IPS-11a (cell line): ENCODE data around the gene HHIPL1.

Source experiments
- H3K4me3 ChIP-seq: one replicate; pipeline ENCODE4 v1.5.1; 2013; ENCODE audit warnings: low read depth, low read length, control low read depth

HHIPL1 gene

DNA sequence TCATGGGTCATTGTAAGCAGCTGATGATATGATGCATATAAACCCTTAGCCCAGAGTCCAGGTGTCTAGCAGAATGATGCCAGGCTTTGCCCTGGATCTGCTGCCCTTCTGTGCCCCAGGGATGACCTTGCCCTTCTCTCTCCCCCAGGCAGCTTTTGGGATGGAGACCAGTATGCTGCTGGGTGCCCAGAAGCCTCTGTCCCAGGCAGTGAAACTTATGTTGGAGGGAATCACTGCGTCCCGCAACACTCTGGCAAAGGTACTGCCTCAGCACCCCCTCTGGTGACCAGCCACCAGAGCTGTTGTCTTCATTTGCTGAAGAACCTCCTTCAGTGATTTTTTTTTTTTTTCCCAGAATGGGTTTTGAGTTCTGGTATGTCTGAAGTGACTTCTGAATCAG, 62.5 kb downstream of the HHIPL1 start:
- H3K4me3 ChIP-seq: no peak overlapping the region

DNA sequence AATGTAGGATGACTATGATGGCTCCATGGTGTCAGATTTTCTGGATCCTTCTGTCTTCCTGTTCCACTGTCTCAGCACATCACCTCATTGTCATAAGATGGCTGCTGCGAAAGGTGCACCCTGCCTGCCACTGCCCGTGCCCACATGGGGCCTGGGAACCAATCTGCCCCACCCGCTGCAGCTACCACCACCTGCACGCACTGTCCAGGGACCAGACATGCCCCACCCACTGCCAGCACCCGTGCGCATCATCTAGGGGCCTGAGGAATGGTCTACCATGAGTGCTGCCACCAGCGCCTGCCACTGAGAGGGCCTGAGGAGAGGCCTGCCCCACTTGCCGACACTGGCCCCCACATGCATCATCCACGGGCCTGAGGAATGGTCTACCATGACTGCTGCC, 63.0 kb downstream of the HHIPL1 start:
- no peak overlapping the region for H3K4me3 ChIP-seq

DNA sequence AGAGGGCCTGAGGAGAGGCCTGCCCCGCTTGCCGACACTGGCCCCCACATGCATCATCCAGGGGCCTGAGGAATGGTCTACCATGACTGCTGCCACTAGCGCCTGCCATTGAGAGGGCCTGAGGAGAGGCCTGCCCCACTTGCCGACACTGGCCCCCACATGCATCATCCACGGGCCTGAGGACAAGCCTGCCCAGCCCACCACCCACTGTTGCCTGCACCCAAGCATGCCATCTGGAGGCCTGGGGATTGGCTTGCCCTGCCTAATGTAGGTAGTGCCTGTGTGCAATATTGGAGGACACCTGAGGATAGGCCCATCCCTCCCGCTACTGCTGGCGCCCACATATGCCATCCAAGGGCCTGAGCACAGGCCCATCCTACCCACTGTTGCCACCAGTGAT, 63.5 kb downstream of the HHIPL1 start:
- no peak overlapping the region for H3K4me3 ChIP-seq

DNA sequence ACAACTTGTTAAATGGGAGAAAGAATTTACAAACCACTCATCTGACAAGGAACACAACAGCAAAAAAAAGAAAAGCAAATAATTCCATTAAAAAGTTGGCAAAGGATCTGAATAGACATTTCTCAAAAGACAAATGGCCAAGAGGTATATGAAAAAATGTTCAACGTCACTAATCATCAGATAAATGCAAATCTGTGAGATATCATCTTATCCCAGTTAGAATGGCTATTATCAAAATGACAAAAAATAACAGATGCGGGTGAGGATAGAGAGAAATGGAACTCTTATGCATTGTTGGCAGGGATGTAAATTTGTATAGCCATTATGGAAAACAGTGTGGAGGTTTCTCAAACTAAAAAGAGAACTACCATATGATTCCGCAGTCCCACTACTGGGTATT, 69.0 kb downstream of the HHIPL1 start:
- H3K4me3 ChIP-seq: no peak overlapping the region

DNA sequence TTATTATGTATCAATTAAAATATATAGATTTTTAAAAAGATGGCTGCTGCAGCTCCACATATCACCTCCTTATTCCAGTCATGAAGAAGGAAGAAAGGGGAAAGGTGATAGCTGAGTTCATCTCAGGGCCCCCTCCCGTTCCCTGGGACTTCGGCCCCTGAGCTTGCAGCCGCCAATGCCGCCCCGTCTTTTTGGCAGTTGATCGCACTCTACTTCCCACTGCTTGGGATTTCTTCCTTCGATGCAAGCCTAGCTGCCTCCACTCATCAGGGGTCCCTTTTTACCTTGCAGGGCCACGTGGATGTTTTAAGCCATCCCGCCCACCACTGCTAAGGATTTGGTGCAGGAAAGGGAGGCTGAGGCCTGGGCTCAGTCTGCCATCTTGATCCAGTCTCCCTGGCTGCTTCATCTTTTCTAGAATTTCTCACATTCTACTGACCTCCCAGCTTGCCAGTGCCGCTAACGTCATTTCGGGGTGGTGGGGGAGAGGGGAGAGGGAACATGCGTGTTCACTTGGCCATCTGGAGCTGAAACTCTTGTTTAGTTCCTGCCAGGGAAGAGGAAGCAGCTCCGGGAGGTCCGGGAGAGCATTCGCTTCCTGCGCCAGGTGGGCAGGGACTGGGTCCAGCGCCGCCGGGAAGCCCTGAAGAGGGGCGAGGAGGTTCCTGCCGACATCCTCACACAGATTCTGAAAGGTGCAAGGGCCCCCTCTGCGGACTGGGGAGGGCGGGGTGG, 70.5 kb downstream of the HHIPL1 start:
- H3K4me3 ChIP-seq: no peak overlapping the region

DNA sequence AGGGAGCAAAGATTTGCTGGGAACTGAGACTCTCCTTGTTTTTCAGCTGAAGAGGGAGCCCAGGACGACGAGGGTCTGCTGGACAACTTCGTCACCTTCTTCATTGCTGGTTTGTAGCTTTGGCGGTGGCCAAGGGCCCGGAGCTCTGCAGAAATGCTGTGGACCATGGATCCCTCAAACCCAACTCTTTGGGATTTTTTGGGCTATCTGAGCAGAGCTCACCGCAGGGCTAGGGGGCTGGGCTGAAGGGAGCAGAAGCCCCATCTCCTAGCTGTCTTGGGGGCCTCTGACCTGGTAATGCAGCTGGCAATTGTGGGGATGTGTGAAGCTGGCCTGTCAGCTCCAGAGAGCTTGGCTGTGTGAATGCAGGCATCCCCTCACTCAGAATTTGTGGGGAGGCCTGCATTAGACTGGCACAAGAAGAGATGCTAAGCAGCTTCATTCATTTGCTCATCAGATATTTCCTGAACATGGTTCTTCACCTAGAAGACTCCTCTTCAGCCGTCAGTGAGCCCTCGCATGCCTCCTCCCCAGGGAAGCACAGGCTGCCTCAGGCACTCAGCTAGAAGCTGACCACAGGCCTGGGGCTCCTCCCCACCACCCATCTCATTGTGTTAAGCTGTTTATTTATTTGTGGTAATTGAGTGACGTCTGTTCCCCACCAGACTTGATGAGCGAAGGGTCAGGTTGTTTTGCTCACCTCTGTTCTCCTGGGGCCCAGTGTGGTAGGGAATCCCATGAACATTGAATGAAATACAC, 71.3 kb downstream of the HHIPL1 start:
- H3K4me3 ChIP-seq: no peak overlapping the region

DNA sequence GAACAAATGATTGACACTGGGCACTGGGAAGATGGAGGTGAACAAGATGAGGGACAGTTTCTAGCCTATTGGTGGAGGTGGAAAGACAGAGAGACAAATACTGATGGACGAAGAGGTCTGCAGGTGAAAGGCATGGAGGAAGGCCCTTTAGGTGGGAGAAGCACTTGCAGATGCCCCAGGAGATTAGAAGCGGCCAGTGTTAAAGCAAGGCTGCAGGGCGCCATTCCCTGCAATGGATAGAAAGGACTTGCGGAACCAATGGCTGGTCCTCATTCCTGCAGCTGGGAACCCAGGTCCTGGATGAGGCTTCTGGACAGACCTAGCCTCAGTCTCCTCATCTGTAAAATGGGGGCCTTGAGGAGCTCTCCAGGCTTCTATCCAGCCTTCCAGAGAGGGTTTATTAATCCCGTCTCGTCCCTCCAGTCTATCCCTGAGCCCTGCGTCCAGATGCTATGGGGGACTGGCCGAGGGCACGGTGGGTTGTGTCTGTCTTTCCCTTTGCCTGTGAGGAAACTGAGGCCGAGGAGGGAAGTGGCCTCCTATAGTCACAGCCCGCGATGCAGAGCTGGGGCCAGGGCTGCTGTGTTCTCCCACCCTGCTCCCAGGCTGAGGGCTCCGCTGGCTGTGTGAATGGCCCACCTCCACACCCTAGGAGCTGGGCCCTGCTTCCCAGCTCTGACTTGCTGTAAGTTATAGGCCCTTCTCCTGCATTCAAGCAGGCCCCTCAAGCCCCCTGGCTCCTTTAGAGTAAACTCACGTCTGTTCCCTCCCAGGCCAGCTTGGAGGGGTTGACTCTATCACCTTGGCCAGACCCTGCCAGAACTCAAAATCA, 72.1 kb downstream of the HHIPL1 start:
- H3K4me3 ChIP-seq: no peak overlapping the region

DNA sequence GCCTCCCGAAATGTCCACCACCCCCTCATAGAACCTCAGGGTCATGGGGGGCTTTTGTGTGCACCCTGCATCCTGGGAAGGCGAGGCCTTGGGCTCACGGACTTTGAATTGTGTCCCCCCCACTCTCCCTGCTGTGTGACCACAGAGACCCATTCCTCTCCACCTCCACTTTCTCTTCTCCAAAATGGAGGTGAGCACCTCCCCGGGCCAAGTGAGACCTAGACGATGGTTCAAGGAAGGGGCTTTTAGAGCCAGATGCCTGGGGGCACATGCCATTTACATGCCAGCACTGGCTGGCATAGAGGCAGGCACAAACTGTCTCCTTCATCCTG, 72.7 kb downstream of the HHIPL1 start:
- H3K4me3 ChIP-seq: no peak overlapping the region

DNA sequence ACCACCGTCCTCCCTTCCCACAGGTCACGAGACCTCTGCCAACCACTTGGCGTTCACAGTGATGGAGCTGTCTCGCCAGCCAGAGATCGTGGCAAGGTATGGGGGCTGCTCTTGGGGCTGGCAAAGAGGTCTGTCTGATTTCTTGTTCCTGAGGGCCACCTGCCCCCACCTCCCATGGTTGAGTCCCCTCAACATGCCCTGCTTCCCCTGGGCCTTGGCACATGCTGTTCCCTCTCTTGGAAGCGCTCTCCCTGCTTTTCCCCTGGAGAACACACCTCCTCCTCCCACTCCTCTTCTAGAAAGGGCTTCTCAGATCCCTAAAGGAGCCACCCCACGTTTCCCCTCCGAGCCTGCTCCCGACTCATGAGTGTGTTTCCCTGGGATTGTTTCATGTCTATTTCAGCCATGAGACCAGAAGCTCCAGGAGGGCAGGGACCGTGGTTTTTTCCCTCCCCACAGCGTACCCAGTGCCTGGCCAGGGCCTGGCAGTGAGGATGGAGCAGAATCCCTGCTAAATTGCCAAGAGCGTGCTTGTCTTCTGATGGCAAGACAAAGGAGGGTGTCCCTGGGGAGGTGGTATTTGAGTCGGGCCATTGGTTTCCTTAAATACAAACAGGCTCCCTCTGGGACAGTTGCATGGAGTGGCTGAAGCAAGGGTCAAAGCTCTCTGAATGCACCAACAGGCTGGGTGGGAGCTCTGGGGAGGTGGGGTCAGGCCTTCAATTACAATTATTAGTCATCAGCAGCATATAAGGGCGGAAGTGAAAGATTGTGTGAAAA, 73.3 kb downstream of the HHIPL1 start:
- H3K4me3 ChIP-seq: no peak overlapping the region

DNA sequence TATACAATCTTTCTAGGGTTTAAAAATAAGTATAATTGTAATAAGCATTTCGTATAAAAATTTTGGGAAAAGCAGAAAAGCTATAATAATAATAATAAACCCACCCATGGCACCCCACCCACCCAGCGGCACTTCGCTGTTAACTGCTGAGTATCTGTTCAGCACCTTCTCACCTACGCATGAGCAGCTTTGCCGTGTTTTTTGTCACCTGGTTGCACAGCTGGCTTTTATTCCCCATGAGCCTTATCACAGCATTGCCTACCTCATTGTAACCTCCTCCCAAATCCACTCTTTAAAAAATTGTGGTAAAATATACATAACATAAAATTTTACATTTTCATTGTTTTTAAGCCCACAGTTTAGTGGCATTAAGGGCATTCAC, 73.9 kb downstream of the HHIPL1 start:
- H3K4me3 ChIP-seq: no peak overlapping the region

DNA sequence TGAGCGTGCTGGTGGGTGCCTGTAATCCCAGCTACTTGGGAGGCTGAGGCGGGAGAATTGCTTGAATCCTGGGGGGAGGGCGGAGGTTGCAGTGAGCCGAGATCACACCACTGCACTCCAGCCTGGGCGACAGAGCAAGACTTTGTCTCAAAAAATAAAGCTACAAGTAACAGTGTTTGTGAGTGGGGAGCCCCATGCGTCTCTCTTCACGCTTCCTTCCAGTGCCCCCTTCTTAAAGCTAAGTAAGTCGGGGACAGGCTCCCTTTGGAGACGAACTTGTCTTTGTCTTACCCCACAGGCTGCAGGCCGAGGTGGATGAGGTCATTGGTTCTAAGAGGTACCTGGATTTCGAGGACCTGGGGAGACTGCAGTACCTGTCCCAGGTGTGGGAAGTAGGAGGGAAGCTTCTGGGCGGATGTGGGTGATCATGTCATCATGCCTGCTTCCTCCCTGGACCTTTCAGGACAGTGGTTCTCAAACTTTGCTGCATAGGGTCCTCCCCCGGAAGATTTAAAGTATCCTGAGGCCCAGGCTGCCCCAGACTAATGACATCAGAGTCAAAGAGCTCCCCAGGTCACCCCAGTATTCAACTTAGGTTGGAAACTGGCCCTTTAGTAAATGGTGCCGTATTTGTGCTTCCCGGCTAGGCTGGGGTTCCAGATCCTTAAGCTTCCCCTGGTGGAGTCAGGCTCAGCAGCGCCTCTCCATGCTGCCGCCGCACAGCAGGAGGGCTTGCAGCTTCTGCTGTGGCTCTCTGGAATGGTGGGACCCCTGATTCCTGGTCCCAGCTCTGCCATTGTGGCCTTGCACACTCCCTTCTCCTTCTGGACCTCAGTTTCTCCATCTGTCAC, 76.2 kb downstream of the HHIPL1 start:
- no peak overlapping the region for H3K4me3 ChIP-seq

DNA sequence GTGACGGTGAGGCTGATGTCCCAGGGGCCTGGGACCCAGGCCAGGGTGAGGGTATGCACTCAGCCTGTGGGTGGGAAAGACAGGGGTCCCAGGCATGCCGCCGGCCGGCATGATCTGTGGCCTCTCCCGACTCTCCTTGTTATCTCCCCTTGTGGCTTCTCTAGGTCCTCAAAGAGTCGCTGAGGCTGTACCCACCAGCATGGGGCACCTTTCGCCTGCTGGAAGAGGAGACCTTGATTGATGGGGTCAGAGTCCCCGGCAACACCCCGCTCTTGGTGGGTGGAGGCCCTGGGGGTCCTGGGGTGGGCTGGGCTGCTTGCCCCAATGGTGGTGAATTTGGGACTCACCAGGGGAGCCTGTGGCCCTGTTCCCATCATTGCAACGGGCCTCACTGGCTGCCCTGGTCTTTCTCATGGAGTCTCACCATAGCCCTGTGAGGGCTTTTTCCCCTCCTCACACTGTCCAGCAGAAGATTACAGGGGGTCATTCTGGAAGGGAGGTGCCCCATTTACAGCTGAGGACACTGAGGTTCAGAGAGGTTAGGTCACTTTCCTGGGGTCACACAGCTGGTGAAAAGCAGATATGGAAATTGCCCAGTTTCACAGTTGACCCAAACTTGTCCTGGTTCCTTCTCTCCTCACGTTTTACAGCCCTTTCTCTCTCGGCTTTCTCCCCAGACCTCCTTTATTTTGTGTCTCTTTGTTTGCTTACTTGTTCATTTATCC, 77.0 kb downstream of the HHIPL1 start:
- no peak overlapping the region for H3K4me3 ChIP-seq

DNA sequence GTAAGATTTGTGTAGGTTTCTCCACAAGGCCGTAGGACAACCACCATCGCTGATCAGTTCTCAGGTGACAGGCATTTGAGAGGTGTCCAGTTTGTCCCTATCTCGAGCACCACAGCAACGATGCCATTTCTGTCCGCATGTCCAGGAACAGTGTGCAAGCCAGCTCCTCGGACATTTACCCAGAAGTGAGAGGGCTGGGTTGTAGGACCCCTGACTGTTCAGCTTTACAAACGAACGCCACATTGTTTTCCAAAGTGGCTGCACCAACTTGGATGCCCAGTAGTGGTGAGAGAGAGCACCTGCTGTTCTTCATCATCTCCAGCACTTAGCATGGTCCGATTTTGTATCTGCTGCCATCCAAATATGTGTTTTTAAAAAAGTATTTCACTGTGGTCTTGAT, 77.8 kb downstream of the HHIPL1 start:
- no peak overlapping the region for H3K4me3 ChIP-seq

DNA sequence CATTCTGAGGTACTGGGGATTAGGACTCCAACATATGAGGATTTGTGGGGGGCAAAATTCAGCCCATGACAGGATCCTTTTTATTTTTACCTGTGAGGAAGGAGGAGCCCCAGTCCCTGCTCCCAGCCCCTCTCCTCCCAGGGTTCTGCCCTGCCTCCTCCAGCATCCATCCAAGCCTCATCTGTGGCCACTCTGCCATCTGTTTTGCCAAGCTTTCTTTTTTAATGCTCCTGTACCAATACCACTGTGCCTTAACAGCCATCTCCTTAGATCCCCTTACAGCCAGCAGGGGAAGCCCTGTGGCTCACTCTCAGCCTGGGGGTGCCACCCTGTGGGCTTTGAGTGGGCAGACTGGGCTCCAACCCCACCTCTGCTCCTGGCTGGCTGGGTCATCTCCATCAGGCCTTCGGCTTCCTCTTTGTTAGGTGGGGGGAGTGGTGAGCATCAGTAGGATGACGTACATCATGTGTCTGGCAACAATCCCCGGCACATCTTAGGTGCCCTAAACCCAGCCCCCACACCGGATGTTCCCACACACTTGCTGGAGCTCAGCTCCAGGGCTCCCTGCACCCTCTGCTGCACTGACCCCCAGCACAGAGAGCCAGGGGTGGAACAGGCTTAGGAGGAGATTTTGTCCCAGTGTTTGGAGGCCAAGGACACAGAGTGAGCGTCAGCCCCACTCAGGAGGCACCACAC, 79.4 kb downstream of the HHIPL1 start:
- no peak overlapping the region for H3K4me3 ChIP-seq

DNA sequence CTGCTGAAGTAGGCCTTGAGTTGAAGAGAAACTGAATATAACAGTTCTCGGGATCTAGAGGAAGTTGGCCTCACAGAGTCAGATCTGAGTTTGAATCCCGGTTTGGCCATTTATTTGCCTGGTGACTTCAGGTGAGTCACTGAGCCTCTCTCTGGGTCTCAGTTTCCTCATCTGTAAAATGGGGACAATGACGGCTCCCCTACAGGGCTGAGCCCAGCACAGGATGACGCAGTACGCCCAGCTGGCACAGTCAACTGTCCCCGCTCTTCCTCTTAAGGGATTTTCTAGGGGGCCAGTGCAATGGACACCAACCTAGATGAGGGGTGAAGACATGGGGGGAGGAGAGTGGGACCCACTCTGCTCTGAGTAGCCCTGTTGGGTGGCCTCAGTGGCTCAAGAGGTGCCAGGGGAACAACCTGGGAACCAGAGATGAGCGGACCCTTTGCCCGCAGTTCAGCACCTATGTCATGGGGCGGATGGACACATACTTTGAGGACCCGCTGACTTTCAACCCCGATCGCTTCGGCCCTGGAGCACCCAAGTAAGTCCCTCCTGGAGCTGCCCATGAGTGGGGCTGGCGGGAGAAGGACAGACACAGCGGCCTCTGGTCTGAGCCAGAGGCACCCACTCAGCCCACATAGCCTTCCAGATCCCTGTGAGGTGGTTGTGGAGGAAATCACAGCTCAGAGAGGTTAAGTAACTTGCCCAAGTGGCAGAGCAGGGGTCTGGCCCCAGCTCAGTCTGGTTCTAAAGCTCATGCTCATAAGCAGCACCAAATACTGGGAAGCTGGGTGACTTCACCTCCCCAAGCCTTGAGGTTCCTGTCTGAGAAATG, 80.2 kb downstream of the HHIPL1 start:
- no peak overlapping the region for H3K4me3 ChIP-seq

DNA sequence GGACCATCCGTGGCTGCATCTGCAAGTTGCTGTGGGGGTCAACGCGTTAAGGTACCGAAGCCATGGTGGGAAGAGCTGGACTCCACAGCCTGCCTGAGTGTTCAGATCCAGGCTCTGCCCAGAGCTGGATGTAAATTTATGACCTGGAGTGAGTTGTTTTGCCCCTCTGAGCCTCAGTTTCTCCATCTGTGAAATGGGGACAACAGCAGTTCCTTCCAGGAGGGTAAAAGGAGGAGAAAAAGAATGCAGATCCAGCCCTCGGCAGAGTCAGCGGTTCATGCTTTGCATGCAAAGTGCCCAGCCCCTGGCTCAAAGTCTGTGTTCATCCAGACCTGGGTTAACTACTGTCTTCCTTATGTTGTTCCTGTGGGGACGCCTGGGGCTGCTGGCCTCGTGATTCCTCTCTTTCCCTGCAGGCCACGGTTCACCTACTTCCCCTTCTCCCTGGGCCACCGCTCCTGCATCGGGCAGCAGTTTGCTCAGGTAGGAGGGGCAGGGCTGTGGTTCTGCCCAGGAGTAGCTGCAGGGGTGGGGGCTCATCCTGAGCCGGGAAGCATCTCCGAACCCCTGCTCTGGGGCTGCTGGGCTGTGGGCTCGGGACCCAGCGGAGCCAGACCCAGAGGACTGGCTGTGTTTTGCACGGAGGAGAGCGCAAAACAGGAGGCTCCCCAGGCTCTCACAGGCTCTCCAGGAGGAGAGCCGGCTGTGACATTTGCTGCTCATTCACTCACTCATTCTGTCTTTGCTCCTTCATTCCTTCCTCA, 81.0 kb downstream of the HHIPL1 start:
- H3K4me3 ChIP-seq: no peak overlapping the region

DNA sequence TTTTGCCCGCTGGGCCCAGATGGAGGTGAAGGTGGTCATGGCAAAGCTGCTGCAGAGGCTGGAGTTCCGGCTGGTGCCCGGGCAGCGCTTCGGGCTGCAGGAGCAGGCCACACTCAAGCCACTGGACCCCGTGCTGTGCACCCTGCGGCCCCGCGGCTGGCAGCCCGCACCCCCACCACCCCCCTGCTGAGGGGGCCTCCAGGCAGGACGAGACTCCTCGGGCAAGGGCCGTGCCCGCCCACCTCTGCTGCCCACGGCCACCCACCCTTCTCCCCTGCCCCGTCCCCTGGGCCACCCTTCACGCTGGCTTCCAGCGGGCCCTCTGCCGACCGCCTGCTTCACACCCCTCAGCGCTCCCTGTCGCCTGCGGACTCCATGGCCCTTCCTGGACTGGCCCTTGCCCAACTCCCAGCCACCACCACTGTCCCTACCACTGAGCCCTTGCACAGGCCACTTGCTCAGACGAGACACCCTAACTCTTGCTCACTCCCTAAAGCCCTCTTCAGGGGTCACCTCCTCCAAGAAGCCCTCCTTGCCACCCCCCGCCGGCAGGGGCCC, 81.7 kb downstream of the HHIPL1 start:
- H3K4me3 ChIP-seq: no peak overlapping the region
